GM19035 (cell line): ENCODE data around the gene SCO1.

Experiments
- ATAC-seq: cut with Tn5 transposase; IDR thresholded peaks from one replicate; pipeline ENCODE4 v1.9.1; 2021; ENCODE audit not compliant: unreplicated experiment

SCO1 gene

DNA sequence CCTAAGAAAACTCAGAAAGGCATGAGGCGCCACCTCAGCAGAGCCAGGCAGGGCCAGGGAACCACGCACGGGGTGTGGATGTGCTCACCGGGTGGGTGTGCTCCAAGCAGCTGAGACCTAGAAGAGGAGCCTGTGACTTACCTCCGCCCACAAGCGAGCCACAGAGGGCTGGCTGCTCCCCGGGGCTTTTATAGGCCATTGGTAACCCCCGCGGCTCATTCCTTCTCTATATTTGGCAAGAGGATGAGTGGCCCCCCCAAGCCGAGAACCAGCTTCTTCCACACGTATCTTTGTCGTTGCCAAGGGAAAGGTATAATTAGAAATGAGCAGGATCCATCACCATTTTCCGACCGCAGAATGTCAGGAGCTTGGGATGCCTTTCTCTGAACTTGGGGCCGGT is 40.2 kb downstream of the SCO1 start, which contains the start of gene MYH3:
MYH3 (minus strand) TSS at position 162 of the 400 bp plus-strand sequence. CDS start 2,245 bp downstream, outside the sequence.
- no peak for ATAC-seq

GRCh38 chr17:10653987-10654386 is 43.3 kb downstream of the SCO1 start:
- ATAC-seq: no peak

DNA sequence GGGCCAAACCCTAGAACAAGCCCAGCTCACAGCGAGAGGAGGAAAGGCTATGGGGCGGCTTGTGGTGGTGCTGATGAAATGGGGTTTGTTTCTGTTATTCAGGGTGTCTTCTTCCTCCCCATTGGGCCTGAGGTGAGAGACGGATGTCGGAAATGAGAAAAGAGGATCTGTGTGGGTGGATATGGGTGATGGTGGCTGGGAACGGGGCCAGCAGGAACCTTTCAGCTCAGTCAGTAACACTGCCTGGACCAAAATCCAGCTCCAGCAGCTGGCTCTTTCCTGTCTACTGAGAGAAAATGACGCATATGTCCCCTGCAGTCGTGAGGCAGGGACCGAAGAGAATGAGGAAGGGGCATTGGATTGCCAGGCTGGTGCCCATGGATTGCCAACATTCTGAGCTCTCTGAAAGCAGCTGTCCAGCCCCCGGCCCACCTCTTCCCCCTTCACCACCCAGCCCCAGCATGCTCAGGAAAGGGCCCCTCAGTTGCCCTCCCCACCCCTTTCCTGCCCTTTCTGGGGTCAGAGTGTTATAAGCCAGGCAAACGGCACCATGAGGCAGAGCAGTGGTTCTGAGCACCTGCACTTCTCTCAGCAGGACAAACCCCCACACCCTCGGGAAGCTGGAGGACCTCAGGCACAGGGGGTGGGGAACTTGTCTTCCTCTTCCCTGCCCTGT is 44.2 kb downstream of the SCO1 start:
- ATAC-seq: no peak

DNA sequence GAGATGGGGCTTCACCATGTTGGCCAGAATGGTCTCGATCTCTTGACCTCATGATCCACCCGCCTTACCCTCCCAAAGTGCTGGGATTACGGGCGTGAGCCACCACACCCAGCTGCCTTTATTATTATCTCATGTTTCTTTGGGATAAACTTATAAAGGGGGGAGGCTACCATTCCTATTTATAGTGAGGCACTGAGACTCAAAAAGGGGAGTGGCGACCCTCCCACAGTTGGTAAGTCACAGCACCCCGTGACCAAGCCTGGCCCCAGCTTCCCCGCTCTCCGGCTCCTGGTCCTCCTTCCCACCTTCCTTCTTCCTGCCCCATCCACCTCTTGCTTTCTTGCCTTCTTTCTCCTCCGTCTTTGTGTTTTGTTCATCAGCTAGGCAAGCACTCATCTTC is 45.4 kb downstream of the SCO1 start:
- no peak for ATAC-seq

- no peak for ATAC-seq
These were observed 47.7 kb downstream of the SCO1 start for GRCh38 chr17:10649602-10650001.

- ATAC-seq: no peak
These were observed 48.4 kb downstream of the SCO1 start for GRCh38 chr17:10648956-10649355.

- no peak for ATAC-seq
These were observed 49.0 kb downstream of the SCO1 start for GRCh38 chr17:10648381-10648780.

DNA sequence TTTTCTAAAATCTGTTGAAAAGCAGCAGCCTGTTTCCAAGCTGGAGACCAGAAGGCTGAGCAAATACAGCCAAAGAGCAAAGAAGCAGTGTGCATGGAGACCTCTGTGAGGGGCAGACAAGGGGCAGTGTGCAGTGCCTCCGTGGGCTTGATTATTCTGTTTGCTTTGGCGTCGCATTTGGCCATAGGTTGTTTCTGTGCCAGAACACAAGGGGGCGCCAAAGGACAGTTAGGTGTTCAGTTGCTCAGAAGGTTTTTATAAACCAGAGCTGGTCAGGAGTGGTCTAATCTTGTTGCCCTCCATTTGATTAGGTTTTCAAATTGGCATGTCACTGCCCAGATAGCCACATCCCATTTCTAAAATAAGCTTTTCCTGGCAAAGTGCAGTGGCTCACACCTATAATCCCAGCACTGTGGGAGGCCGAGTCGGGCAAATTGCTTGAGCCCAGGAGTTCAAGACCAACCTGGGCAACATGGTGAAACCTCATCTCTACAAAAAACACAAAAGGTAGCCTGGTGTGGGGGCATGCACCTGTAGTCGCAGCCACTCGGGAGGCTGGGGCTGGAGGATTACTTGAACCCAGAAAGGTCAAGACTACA is 50.8 kb downstream of the SCO1 start:
- ATAC-seq: no peak

DNA sequence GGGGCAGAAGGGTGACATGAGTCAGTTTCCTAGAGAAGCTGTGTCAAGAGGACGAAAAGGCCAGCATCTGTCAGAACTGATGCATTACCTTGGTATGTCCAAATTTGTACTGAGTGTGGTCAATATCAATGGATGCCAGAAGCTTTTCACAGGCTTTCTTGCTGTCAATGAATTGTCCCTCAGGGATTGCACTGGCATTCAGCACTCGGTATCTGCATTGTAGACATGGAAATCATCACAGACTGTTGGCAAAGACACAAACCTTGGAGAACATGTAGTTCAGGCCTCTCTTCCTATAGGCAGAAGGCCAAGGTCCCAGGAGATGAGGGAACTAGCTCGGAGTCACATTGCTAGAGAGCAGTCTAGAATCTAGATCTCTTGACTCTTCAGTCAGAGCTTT is 56.9 kb downstream of the SCO1 start:
- ATAC-seq: no peak

DNA sequence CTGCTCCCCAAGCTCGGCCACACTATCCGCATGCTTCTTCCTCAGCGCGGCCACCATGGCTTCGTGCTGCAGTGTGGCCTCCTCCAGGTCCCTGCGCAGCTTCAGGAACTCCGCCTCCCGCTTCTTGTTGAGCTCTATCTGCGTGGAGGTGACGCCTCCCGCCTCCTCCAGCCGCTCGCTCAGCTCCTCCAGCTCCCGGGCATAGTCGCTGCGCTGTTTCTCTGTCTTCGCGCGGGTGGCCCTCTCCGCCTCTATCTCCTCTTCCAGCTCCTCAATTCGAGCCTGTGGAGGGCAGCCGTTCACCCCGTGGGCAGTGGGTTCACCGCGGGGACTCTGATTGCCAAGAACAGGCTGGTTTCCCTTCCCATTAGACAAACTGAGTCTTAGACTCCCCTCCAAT is 59.2 kb downstream of the SCO1 start:
- ATAC-seq: no peak

GRCh38 chr17:10635290-10635689 is 62.0 kb downstream of the SCO1 start:
- ATAC-seq: no peak

DNA sequence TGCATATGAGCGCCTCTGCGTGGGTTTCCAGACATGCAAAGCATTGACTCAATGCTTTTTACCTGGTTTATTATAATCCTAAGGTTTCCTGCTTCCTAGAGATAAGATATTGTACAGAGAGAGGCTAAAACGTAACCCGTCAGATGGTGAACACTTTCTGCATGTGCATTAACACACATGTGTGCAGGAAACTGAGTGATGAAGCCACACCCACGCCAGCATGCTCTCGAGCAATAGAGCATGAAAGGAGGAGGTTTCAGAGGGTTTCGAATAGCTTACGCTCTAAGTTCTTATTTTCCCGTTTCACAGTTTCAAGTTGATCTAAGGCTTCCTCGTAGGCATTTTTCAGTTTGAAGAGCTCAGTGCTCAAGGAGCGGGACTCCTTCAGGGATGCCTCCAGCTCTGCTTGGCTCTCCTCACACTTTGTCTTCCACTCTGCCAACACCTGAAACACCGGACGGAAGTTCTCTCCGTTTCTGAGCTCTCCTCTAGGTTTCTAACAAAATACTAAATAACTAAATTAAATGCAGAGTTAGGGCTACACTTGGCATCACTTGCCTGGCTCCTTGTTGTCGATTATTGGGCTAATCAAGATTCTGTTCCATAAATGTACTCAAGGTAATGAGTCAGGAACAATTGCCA is 63.5 kb downstream of the SCO1 start:
- peak; percentile 91 for ATAC-seq

GRCh38 chr17:10631701-10632100 is 65.6 kb downstream of the SCO1 start:
- ATAC-seq: no peak

DNA sequence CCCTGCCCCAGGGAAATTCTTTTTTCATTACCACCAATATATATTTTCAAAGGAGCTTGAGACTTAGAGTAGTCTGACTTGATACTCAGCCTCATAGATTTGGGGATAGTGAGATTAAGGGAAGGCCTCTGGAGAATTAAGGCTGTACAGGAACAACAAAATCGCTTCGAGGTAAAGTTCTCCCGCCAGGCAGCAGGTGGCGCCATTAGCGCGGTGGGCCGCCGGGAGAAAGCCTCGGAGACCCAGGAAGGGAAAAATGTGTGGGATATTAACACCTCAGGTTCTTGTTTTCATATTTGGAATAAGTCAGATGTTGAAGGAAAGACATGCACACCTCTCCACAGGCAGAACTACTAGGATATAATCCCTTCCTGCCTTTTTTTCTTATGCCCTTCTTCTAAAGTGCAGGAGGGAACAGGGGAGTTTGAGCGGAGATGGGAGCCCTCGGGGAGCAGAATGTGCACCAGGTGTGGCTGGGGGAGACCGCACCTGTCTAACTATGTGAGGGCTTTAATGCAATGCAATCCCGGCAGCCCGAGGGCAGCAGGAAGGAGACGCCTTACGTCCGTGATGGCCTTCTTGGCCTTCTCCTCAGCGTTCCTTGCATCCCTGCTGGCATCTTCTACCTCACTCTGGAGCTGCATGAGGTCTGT is 66.2 kb downstream of the SCO1 start:
- ATAC-seq: no peak

GRCh38 chr17:10629706-10630105 is 67.6 kb downstream of the SCO1 start:
- ATAC-seq: no peak

- no peak for ATAC-seq
These were observed 68.6 kb downstream of the SCO1 start for GRCh38 chr17:10628756-10629155.

- ATAC-seq: no peak
These were observed 70.9 kb downstream of the SCO1 start for GRCh38 chr17:10626390-10626789.

DNA sequence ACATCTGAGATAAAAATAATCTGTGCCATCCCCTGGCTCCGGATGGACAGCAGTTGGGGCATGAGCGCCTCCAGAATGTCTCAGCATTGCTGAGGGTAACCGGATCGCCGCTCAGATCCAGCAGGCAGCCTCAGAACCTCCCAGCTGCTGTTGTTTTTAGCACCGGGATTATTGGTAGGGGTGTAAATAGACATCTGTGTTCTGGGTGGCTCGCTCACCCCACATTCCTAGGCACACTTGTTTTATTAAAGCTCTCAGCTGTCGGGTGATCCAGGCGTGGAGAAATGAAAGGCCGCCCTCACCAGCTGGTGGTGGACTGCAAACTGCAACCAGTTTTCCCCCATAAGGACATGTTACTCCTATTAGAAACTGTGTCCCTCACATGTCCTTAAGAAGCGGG is 72.4 kb downstream of the SCO1 start:
- no peak for ATAC-seq

GRCh38 chr17:10623737-10624338 is 73.5 kb downstream of the SCO1 start:
- no peak for ATAC-seq

DNA sequence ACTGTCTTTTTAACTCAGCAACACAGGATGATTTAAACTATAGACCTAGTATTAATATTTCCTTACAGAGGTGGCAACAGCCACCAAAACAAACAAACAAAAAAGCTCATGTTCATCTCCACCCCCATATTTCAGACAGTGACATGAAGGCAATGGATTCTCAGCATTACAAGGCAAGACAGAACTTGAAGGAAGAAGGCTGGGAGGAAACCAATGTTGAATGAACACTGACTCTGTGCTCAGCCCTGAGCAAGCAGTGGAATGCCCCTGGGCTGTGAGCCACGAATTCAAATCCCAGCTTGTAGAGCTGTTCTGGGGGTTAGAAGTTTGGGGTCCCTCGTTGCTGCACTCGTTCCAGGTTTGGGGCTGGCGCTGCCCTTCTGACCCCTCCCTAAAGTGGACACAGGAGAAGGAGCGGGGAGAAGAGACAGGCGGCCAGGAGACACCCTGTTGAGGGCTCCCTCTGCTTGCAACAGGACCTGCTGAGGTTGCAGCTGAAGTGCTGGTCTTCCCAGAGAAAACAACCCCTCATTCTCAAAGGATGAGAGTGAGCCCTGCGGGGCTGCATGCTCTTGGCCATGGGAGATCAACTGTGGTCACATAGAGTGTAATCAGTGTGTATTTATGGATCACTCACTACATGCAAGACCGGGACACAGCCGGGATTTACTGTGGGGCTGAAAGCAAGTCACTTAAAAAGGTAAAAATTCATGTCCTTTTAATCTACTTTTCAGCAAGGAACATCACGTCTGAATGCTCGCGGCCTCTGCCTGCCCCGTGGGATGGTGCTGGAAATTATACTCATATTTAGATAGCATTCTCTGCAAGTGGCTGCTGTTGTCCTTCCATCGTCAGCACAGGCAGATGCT is 74.5 kb downstream of the SCO1 start:
- ATAC-seq: no peak
